ENCODE data around the gene ABCG1.

ABCG1 gene

GRCh38 chr21:42262831-42263231 lies 43.9 kb downstream of the ABCG1 start:
- no peak for TF ChIP-seq CTCF (IDR thresholded peaks at IDR 0.05; ENCODE audit: insufficient read depth, missing control alignments)
- no peak for DNase-seq (ENCODE audit: insufficient read length, low spot score)
- no peak for FAIRE-seq

- FAIRE-seq (no peak), DNase-seq (ENCODE audit: insufficient read length, low spot score) (no peak)
- TF ChIP-seq CTCF (IDR thresholded peaks at IDR 0.05; ENCODE audit: insufficient read depth, missing control alignments), result no peak
These were observed 44.7 kb downstream of the ABCG1 start for GRCh38 chr21:42263591-42264131.

- FAIRE-seq (no peak), DNase-seq (ENCODE audit: insufficient read length, low spot score) (no peak)
- TF ChIP-seq CTCF (IDR thresholded peaks at IDR 0.05; ENCODE audit: insufficient read depth, missing control alignments), result no peak
These were observed 45.6 kb downstream of the ABCG1 start for GRCh38 chr21:42264245-42265195.

GRCh38 chr21:42265231-42265812 lies 46.4 kb downstream of the ABCG1 start:
- no peak for FAIRE-seq
- TF ChIP-seq CTCF (IDR thresholded peaks at IDR 0.05; ENCODE audit: insufficient read depth, missing control alignments), result no peak
- DNase-seq (ENCODE audit: insufficient read length, low spot score), result no peak

- no peak for DNase-seq (ENCODE audit: insufficient read length, low spot score)
- FAIRE-seq, result no peak
- TF ChIP-seq CTCF (IDR thresholded peaks at IDR 0.05; ENCODE audit: insufficient read depth, missing control alignments), result no peak
These were observed 48.1 kb downstream of the ABCG1 start for GRCh38 chr21:42266971-42267556.

GRCh38 chr21:42269386-42269785 lies 50.4 kb downstream of the ABCG1 start:
- TF ChIP-seq CTCF (IDR thresholded peaks at IDR 0.05; ENCODE audit: insufficient read depth, missing control alignments), result no peak
- no peak for DNase-seq (ENCODE audit: insufficient read length, low spot score)
- no peak for FAIRE-seq
